LoVo (cell line): ENCODE data around the gene NGEF.
"Not testable (repeated sequence)": the region's sequence is repeated elsewhere in the genome, so short reads cannot be mapped to it uniquely, and the experiment has no call there.

Source experiments
- DNase-seq: peaks from one replicate; pipeline ENCODE4 v3.0.0-alpha.2; 2016; ENCODE audit warnings: low spot score

NGEF gene

DNA sequence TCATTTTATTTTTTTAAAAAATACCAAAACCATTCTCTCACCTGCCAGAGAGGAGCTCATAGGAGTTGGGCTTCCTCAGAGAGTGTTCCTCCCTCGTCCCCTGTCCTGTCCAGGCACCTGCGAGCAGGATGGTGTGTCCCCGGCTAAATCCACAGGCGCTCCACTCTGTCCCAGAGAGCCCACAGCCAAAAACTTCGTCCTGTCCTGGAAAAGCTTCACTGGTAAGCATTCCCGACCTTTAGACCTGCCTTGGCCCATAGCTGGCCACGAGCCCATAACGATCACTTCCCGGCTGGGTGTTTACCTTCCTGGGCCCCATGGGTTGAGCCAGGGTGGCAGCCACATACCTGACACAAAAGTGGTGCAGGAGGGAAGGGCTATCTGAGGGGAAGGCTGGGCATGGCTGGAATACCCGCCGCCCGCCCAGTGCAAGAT is at the start of gene NGEF:
Gene NGEF (minus strand): TSS at position 230 of the 435 bp plus-strand sequence. CDS start 38,366 bp downstream, outside the sequence.
- DNase-seq, result peak; percentile 61

DNA sequence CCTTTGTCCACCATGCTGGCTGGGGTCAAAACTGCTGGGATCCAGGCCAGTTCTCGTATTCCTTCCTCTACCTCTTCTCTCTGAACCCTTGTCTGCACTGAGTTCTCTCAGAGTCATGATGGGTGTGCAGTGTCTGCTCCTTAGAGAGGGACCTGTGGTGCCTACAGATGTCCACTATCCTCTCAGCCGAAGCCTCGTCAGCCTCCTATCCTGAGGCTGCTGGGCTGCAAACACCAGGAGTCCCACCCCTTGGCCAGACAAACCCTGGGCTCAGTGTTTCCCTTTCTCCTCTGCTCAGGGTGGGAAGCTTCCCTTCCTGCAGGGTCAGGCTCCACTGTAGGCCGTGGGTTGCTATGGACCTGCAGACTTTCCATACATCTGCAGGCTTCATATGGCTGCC is 49.4 kb upstream of the NGEF start:
- no peak for DNase-seq

GRCh38 chr2:233061591-233062450 is 48.8 kb upstream of the NGEF start:
- DNase-seq, result no peak

- no peak for DNase-seq
These were observed 48.0 kb upstream of the NGEF start for GRCh38 chr2:233060980-233061590.

GRCh38 chr2:233060501-233060979 is 47.5 kb upstream of the NGEF start:
- DNase-seq, result no peak

DNA sequence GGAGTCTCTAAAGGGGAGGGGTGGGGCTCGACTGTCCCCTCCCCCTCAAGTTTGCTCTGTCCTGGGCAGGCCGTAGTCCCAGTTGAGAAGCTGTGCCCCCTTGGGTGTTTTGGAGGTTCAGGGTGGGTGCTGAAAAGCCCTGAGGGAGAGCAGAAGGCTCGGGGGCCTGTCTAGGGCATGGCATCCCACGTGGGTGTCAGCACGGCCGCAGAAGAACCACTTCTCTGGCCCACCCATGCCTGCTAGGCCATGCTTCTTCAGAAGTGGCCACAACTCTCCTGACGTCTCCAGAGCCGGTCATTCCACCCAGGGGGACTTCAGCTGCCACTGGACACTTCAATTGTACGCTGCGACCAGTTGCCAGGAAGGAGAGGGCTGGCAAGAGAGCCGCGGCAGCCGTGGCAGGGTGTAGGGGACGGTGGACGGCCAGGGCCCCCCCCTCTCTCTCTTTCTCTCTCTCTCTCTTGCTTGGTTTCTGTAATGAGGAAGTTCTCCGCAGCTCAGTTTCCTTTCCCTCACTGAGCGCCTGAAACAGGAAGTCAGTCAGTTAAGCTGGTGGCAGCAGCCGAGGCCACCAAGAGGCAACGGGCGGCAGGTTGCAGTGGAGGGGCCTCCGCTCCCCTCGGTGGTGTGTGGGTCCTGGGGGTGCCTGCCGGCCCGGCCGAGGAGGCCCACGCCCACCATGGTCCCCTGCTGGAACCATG is 46.9 kb upstream of the NGEF start, which contains the start of gene INPP5D:
Gene INPP5D (plus strand): TSS at position 546 of the 704 bp plus-strand sequence. CDS start 137 bp downstream, at position 683.
- peak; percentile 52 for DNase-seq

DNA sequence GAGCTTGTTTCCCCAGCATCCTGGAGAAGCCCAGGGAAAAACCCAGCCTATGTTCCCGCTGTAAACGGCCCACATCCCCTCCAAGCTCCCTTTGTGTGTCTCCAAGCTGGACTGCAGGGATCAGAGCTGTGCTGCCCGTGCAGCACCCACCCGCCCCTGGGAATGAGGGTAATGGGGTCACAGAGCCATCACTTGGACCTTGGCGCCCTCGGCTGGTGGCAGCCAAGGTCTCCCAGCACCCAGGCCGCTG is 46.4 kb upstream of the NGEF start:
- DNase-seq, result no peak

DNA sequence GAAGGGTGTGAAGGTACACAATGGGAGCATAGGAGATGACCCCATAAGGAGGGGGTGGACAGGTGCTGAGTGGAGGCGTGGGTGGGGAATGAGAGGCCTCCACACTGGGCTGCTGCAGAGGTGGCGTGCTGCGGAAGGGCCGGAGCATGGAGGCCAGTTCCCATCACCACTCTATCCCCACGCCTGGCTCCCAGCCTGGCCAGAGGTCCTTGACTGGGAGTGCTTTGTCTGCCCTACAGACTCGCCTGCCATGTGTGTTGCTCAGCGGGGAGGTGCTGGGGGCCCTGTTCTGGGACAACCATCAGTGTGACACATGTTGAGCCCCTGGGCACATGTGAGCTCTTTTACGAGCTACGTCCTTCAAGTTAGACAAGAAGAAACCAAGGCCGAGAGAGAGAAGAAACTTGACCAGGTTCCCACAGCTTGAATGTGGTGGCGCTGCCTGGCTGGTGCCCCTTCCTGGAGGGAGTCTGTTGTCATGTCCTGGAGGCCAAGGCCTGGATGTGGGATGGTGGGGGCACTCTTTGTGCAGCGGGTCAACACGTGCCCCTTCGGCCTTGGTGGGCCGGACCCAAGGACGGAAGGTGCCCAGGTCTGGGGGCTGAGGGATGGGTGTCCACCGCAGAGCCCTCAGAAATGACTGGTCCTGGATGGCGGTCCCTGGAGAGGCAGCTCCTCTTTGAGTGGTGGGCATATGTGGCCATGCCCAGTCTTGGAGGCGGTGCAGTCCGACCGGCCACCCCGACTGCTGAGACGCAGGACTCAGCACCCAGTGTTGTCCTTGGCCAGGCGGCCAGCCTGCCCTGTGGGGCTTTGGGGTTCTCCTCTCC is 45.9 kb upstream of the NGEF start:
- DNase-seq, result no peak

DNA sequence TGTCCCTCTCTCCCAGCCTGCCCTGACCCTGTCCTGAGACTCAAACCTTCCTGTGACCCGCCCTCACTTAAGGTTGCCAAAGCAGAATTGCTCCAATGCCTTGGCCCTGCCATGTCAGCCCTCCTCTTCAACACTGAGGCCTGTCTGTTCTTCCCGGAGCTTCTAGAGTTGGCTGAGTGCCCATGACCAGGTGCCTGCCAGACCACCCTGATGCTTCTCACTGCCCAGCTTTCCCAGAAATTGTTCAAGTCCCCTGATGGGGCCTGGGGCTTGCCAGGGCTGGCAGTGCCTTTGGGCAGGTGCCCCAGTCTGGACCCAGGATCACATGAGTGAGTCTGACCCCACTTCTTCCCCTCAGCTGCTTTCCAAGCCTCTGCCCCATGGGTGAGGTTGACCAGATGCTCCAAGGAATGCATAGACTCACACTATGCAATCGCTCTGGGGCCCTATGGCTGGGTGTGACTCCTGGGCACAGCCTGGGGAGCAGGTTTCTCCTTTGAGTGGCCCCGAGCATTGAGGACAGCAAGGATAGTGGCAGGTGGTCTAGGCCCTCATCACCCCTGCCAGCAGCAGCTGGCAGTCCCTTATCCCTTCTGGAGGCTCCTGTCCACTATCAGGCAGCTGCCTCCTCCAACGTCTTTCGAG is 44.0 kb upstream of the NGEF start:
- no peak for DNase-seq

DNA sequence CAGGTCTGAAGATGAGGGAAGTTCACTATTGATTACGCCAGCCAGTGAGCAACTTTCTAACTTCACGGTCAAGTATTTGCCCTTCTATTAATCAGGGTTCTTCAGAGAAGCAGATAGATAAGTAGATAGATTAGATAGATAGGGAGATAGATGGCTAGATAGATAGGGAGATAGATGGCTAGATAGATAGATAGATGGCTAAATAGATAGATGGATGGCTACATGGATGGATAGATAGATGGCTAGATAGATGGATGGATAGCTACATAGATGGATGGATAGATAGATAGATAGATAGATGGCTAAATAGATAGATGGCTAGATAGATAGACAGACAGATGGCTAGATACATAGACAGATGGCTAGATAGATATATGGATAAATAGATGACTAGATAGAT is 42.3 kb upstream of the NGEF start:
- DNase-seq, result no peak

- peak; percentile 76 for DNase-seq
These were observed 41.1 kb upstream of the NGEF start for GRCh38 chr2:233053928-233054784.

DNA sequence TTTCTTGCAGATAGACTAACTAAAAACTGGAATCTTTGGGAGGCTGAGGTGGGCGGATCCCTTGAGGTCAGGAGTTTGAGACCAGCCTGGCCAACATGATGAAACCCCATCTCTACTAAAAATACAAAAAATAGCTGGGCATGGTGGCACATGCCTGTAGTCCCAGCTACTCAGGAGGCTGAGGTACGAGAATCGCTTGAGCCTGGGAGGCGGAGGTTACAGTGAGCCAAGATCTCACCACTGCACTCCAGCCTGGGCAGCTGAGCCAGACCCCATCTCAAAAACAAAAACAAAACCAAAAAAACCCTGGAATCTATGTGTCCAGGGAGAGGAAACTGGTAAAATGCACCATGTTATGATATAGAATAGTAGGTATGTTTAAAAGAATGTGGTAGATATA is 39.5 kb upstream of the NGEF start:
- DNase-seq, result not testable (repeated sequence)

DNA sequence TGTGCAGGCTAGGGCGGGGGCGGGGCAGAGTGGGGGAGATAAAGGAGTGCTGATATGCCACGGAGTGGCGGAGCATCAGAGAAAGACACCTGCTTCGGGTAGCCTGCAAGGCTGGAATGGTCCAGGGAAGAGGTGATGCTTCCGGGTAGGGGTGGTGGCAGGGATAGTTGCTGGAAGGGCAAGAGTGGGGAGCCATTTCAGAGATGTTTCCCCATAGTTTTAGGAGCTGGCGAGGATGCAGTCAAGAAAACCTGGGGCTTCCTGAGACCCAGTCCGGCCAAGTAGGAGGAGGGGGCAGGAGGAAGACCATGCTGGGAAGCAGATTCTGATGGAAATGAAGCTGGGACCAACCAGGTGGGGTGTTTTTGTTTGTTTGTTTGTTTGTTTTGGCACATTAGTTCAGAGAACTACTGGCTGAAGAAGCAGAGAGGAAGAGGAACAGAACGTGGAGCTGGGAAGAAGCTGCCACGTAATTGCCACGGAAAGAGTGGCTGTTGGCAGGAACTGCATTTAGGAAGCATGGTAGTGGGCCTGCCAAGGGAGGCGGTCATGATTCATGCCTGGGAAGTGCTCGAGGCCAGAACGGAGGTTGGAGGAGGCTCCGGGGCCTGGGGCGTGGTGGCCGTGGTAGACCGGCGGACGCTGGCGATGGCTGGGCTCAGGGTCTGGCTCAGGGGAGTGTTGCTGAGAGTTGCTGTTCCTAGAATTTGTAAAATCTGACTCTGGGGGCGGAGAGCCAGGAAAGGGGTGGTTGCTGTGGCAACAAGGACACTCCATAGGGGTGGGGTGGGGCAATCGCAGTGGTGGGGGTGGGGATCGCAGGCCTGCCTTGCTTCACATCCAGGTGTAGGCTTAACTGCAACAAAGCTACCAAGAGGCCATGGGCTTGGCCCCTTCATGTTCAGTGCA is 38.4 kb upstream of the NGEF start:
- DNase-seq, result no peak

- no peak for DNase-seq
These were observed 36.2 kb upstream of the NGEF start for GRCh38 chr2:233049194-233049761.

GRCh38 chr2:233048569-233049193 is 35.6 kb upstream of the NGEF start:
- no peak for DNase-seq

DNA sequence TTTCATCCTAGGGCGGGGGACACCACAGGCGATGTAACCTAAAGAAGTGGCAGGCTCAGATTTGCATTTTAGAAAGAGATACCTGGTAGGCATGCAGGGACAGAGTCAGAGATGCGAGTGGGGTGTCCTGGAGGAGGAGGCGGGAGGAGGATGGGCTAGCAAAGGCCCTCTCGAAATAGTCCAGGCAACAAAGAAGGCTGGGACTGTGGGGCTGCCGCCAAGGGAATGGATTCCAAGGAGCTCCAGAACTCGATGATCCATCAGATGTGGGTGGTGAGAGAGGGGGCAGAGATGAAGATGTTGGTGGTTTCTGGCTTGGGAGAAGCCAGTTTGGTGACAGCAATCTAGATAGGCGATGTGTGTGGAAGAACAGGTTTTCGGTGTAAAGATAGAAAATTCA is 34.6 kb upstream of the NGEF start:
- DNase-seq, result no peak

- DNase-seq, result no peak
These were observed 34.1 kb upstream of the NGEF start for GRCh38 chr2:233047206-233047605.

DNA sequence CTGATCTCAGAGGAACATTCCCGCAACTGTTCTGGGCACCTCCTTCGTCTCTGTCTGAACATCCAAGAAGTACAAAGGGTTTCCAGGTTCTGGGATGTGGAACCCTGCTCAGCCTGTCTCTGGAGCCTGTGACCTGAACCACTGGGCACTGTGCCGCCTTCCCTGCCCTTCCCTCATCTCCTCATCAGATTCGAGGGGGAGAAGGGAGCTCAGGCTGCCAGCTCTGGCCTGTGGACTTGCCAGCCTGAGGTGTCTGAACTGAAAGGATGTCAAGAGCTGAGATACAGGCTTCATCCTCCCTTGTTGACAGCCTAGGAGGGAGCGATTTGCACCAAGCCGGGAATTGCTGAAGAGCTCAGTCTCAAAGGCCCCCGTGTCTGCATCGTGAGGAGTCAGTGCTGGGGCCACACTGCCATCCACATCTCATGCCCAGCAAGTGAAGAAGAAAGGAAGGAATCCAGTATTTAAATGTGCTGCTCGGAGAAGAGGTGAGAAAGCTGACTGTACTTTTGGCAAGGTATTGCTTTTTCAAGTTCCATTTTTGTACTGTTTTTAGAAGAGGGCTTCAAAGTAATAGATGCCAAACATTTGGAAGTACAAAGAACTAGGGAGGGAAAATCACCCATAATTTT is 32.0 kb upstream of the NGEF start:
- no peak for DNase-seq
